SK-N-MC (cell line): Measurements from ENCODE around the gene C6orf15.

ENCODE experiments used
- EZH2 ChIP-seq: fragments of 200-600 bp; sonication (generic); IDR thresholded peaks from one replicate; pipeline ENCODE4 v1.6.1; 2017; ENCODE audit warnings: antibody characterized with exemption
- FOXP2 ChIP-seq: optimal IDR thresholded peaks from 2 replicates; pipeline ENCODE3; 2011; ENCODE audit warnings: mild to moderate bottlenecking, moderate library complexity; ENCODE audit not compliant: insufficient read depth; ENCODE audit errors: extremely low read length, control extremely low read depth
- POLR2AphosphoS5 ChIP-seq: IDR thresholded peaks from 2 replicates; pipeline ENCODE4 v1.6.1; 2012; ENCODE audit warnings: mild to moderate bottlenecking, low read depth, low read length, borderline replicate concordance

- TF ChIP-seq POLR2AphosphoS5 (no peak), EZH2 (no peak), FOXP2 (no peak)
Measured at GRCh38 chr6:31112478-31112877, at the start of gene C6orf15.
